ENCODE results near the gene UBALD2. TPM values are rescaled to one million over a fixed set of nuclear protein-coding genes. Genes with fewer than 3 reads are reported as not detected.

The UBALD2 gene
- total and polyA plus RNA-seq, 2 of the 13 experiments (the other 11 are each of a cell fraction or from before 2014, with no cell fraction given), result 3.3 to 89.7 TPM

GRCh38 chr17:76266244-76266938 is 1.2 kb downstream of the UBALD2 start (continued):
- TF ChIP-seq USF2 (IDR thresholded peaks at IDR 0.05; ENCODE audit: low read depth, low read length) (no peak), USF2 (CRISPR knock-in tag; IDR thresholded peaks at IDR 0.05; ENCODE audit: borderline replicate concordance) (no peak), ZNF224 (CRISPR knock-in tag; IDR thresholded peaks at IDR 0.05) (no peak), HOXA9 (CRISPR knock-in tag; IDR thresholded peaks at IDR 0.05; ENCODE audit: borderline replicate concordance) (no peak), MTA3 (CRISPR knock-in tag; IDR thresholded peaks at IDR 0.05) (no peak), POGK (CRISPR knock-in tag; conservative IDR thresholded peaks at IDR 0.05) (no peak; the same call in 1 of the 2 replicates), NFKB2 (CRISPR knock-in tag; IDR thresholded peaks at IDR 0.05; ENCODE audit: borderline replicate concordance) (no peak), RCOR2 (CRISPR knock-in tag; IDR thresholded peaks at IDR 0.05) (no peak), ZNF780A (CRISPR knock-in tag; IDR thresholded peaks at IDR 0.05) (no peak), ZNF550 (CRISPR knock-in tag; IDR thresholded peaks at IDR 0.05; ENCODE audit: borderline replicate concordance) (0 out of 2 replicates have a peak, but pooled peaks have one; percentile 27), ZNF350 (CRISPR knock-in tag; IDR thresholded peaks at IDR 0.05; ENCODE audit: borderline replicate concordance, low read depth) (no peak), RFXAP (CRISPR knock-in tag; IDR thresholded peaks at IDR 0.05; ENCODE audit: borderline replicate concordance) (no peak), REL (CRISPR knock-in tag; conservative IDR thresholded peaks at IDR 0.05) (no peak), PRDM4 (CRISPR knock-in tag; IDR thresholded peaks at IDR 0.05; ENCODE audit: borderline replicate concordance) (no peak), ZNF703 (CRISPR knock-in tag; IDR thresholded peaks at IDR 0.05; ENCODE audit: borderline replicate concordance) (no peak), CSRNP2 (CRISPR knock-in tag; conservative IDR thresholded peaks at IDR 0.05; ENCODE audit: low read depth) (no peak), ARNTL (CRISPR knock-in tag; IDR thresholded peaks at IDR 0.05) (no peak), MXD1 (CRISPR knock-in tag; IDR thresholded peaks at IDR 0.05) (peak; percentile 1; the same call in 1 of the 2 replicates), ZNF335 (CRISPR knock-in tag; IDR thresholded peaks at IDR 0.05) (no peak), SALL1 (CRISPR knock-in tag; IDR thresholded peaks at IDR 0.05) (no peak)

All from HepG2 (cell line).